ENCODE data around the gene GNB1. TPM values are rescaled to one million over a fixed set of nuclear protein-coding genes. Genes with fewer than 3 reads are reported as not detected.
A peak's percentile ranks its signal among the peaks of the same experiment; 100 is the strongest.

GNB1 gene
- total and polyA plus RNA-seq, 9 of the 15 experiments (the other 6 are each of a cell fraction or from before 2014, with no cell fraction given) = 34.3 to 388 (median 114) TPM

GRCh38 chr1:1891349-1892078 lies 627 bp upstream of the GNB1 start (continued):
- TF ChIP-seq, protein P1, sequence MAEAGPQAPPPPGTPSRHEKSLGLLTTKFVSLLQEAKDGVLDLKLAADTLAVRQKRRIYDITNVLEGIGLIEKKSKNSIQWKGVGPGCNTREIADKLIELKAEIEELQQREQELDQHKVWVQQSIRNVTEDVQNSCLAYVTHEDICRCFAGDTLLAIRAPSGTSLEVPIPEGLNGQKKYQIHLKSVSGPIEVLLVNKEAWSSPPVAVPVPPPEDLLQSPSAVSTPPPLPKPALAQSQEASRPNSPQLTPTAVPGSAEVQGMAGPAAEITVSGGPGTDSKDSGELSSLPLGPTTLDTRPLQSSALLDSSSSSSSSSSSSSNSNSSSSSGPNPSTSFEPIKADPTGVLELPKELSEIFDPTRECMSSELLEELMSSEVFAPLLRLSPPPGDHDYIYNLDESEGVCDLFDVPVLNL (CRISPR knock-in tag; IDR thresholded peaks at IDR 0.05; ENCODE audit: low read depth) = no peak
- TF ChIP-seq IRF9 (tag; IDR thresholded peaks at IDR 0.05) (no peak), HMG20B (CRISPR knock-in tag; IDR thresholded peaks at IDR 0.05) (no peak), ZNF41 (CRISPR knock-in tag; conservative IDR thresholded peaks at IDR 0.05) (no peak), PKNOX1 (IDR thresholded peaks at IDR 0.05) (no peak), PTRF (tag; IDR thresholded peaks at IDR 0.05) (no peak), GTF3C2 (IDR thresholded peaks at IDR 0.05; ENCODE audit: borderline replicate concordance, extremely low read depth, insufficient read length) (no peak), RBM17 (IDR thresholded peaks at IDR 0.05; ENCODE audit: borderline replicate concordance, low read depth, low read length) (no peak), ZKSCAN8 (CRISPR knock-in tag; IDR thresholded peaks at IDR 0.05) (no peak), NEUROD1 (IDR thresholded peaks at IDR 0.05; ENCODE audit: borderline replicate concordance, low read depth, low read length, partially characterized antibody) (peak; percentile 7), MEF2D (tag; conservative IDR thresholded peaks at IDR 0.05; ENCODE audit: low read depth) (no peak), MCM2 (IDR thresholded peaks at IDR 0.05; ENCODE audit: low read depth) (no peak), GTF2A2 (tag; IDR thresholded peaks at IDR 0.05) (no peak), RBM15 (IDR thresholded peaks at IDR 0.05; ENCODE audit: insufficient read depth, low read length) (no peak), BRCA1 (IDR thresholded peaks at IDR 0.05) (no peak), BRCA1 (CRISPR knock-in tag; IDR thresholded peaks at IDR 0.05) (no peak), CBX1 (IDR thresholded peaks at IDR 0.05; ENCODE audit: low read depth) (no peak)
- TF ChIP-seq, protein P2, sequence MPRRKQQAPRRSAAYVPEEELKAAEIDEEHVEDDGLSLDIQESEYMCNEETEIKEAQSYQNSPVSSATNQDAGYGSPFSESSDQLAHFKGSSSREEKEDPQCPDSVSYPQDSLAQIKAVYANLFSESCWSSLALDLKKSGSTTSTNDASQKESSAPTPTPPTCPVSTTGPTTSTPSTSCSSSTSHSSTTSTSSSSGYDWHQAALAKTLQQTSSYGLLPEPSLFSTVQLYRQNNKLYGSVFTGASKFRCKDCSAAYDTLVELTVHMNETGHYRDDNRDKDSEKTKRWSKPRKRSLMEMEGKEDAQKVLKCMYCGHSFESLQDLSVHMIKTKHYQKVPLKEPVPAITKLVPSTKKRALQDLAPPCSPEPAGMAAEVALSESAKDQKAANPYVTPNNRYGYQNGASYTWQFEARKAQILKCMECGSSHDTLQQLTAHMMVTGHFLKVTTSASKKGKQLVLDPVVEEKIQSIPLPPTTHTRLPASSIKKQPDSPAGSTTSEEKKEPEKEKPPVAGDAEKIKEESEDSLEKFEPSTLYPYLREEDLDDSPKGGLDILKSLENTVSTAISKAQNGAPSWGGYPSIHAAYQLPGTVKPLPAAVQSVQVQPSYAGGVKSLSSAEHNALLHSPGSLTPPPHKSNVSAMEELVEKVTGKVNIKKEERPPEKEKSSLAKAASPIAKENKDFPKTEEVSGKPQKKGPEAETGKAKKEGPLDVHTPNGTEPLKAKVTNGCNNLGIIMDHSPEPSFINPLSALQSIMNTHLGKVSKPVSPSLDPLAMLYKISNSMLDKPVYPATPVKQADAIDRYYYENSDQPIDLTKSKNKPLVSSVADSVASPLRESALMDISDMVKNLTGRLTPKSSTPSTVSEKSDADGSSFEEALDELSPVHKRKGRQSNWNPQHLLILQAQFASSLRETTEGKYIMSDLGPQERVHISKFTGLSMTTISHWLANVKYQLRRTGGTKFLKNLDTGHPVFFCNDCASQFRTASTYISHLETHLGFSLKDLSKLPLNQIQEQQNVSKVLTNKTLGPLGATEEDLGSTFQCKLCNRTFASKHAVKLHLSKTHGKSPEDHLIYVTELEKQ (CRISPR knock-in tag; IDR thresholded peaks at IDR 0.05) = no peak
